Psoas muscle (tissue), 8 donors: ENCODE results near the gene ZNF750. TPM values are rescaled to one million over a fixed set of nuclear protein-coding genes. Genes with fewer than 3 reads are reported as not detected.

Experiments used
- ATAC-seq, 4 donors: fragments of 200-7000 bp; cut with Tn5 transposase; one replicate each; pipeline ENCODE4 v1.9.1; 2020; ENCODE audit warnings: moderate library complexity in 3 of 4, mild to moderate bottlenecking in 2 of 4
- DNase-seq, 2 donors: peaks; one replicate each; pipeline ENCODE4 v3.0.0-alpha.2; 2020
- H3K27ac ChIP-seq: fragments of 200-600 bp; one replicate; pipeline ENCODE4 v1.8.0; 2022
- H3K27me3 ChIP-seq, 3 donors: fragments of 200-600 bp in 1 of 3; one replicate each; pipeline versions ENCODE4 v1.6.1 to v1.8.0; 2013 to 2022; ENCODE audit warnings: low read length in 2 of 3, mild to moderate bottlenecking in 2 of 3, moderate library complexity in 1 of 3; ENCODE audit not compliant: insufficient read depth in 3 of 3
- H3K36me3 ChIP-seq, 2 donors: fragments of 200-600 bp in 1 of 2; one replicate each; pipeline versions ENCODE4 v1.6.1 to v1.8.0; 2013 to 2022; ENCODE audit warnings: low read depth in 1 of 2, mild to moderate bottlenecking in 1 of 2, moderate library complexity in 1 of 2; ENCODE audit not compliant: insufficient read depth in 1 of 2
- H3K4me1 ChIP-seq: fragments of 200-600 bp; one replicate; pipeline ENCODE4 v1.8.0; 2022
- H3K4me3 ChIP-seq: fragments of 200-600 bp; one replicate; pipeline ENCODE4 v1.8.0; 2022; ENCODE audit warnings: mild to moderate bottlenecking
- H3K9me3 ChIP-seq: fragments of 200-600 bp; one replicate; pipeline ENCODE4 v1.8.0; 2022
- CTCF ChIP-seq: fragments of 200-600 bp; IDR thresholded peaks from one replicate; pipeline ENCODE4 v1.8.0; 2022; ENCODE audit warnings: antibody characterized with exemption
- WGBS, 3 donors: extraction: QIAGEN DNeasy Blood & Tissue Kit; methylation state at CpG; one replicate each; pipeline versions ENCODE4 v1.1.6 to v1.1.7; 2013; 5-methylcytosine and 5-hydroxymethylcytosine counted together
- intact Hi-C, 2 donors: fragments of 100-400 bp; cut with DNase I; formaldehyde crosslinking; loops; one replicate each; pipeline versions ENCODE4 v1.11.0 to v1.14.2; 2022
- polyA plus RNA-seq, 3 donors: library from polyadenylated mRNA; stranded (reverse); fragments of 200-250 nt; gene quantifications; one replicate each; pipeline ENCODE4 v1.2.3, GENCODE V29; 2013
- total RNA-seq, 4 donors: library from RNA; stranded (reverse); fragmentation: NEBNext Ultra II Directional in 2 of 4; extraction: Animal tissue kit (Norgen Biotek cat#: 25700) in 2 of 4; gene quantifications; one replicate each; pipeline versions ENCODE4 v1.2.1 to v1.2.4, GENCODE V29; 2021 to 2023
- donor health status: healthy with polysubstance abuse.
- donor health status: DM: no; HTN: no; CAD: no; lungs with moderate emphysema.
- donor health status: Bipolar disorder and iron deficiency.
- donor health status: healthy.
- donor health status: DM: yes; HTN: yes; CAD: no.
- donor health status: DM: no; HTN: no; CAD: no.
- donor health status: DM: no; HTN: no; CAD: no.
- donor health status: DM: yes; HTN: yes; CAD: no.

The ZNF750 gene
- total and polyA plus RNA-seq, 7 donors, result 0.79 to 6.3 (median 2.2) TPM; not detected in 1

GRCh38 chr17:82873521-82873920, 33.7 kb upstream of the ZNF750 start:
- H3K4me1 ChIP-seq, result peaks cover 22% of the 10 kb centered on the region
- H3K9me3 ChIP-seq, result no peaks in the 10 kb centered on the region
- ATAC-seq (no peak), DNase-seq (peak in 1 of 2 donors; percentile 48)
- H3K4me3 ChIP-seq, result no peak overlapping the region
- TF ChIP-seq CTCF, result no peak
- H3K36me3 ChIP-seq, result peaks cover 0 to 23% of the 10 kb centered on the region in 2 donors
- intact Hi-C loops, result no loop called here
- no peak overlapping the region for H3K27ac ChIP-seq
- 94 to 96% (median 94%) methylated on average over 19 of the region's 19 CpGs for WGBS, 3 donors
- no peaks in the 10 kb centered on the region for H3K27me3 ChIP-seq

GRCh38 chr17:82872591-82873520, 33.0 kb upstream of the ZNF750 start:
- peaks cover 0 to 23% of the 10 kb centered on the region in 2 donors for H3K36me3 ChIP-seq
- peaks cover 22% of the 10 kb centered on the region for H3K4me1 ChIP-seq
- WGBS, 3 donors, result 74 to 80% (median 74%) methylated on average over 33 of the region's 33 CpGs
- no peaks in the 10 kb centered on the region for H3K27me3 ChIP-seq
- TF ChIP-seq CTCF, result no peak
- no peak overlapping the region for H3K27ac ChIP-seq
- DNase-seq (peak in 1 of 2 donors; percentile 48), ATAC-seq (no peak)
- no peak overlapping the region for H3K4me3 ChIP-seq
- intact Hi-C loops, result no loop called here
- H3K9me3 ChIP-seq, result no peaks in the 10 kb centered on the region

GRCh38 chr17:82871776-82872561, 32.1 kb upstream of the ZNF750 start:
- WGBS, 3 donors, result 81 to 83% (median 82%) methylated on average over 41 of the region's 41 CpGs
- intact Hi-C loops, result no loop called here
- Histone ChIP-seq H3K4me3 (no peak overlapping the region), H3K9me3 (no peaks in the 10 kb centered on the region), H3K27ac (peak overlapping the region; percentile 36), H3K36me3 (peaks cover 0 to 23% of the 10 kb centered on the region in 2 donors), H3K4me1 (peaks cover 18% of the 10 kb centered on the region), H3K27me3 (no peaks in the 10 kb centered on the region)
- ATAC-seq, result no peak
- TF ChIP-seq CTCF, result no peak
- DNase-seq, result peak in 1 of 2 donors; percentile 44

- H3K9me3 ChIP-seq, result no peaks in the 10 kb centered on the region
- ATAC-seq, result no peak
- peaks cover 20% of the 10 kb centered on the region for H3K4me1 ChIP-seq
- intact Hi-C loops, result no loop called here
- DNase-seq, result peak in 1 of 2 donors; percentile 45
- no peak overlapping the region for H3K4me3 ChIP-seq
- TF ChIP-seq CTCF, result no peak
- peaks cover 0 to 23% of the 10 kb centered on the region in 2 donors for H3K36me3 ChIP-seq
- peak overlapping the region; percentile 36 for H3K27ac ChIP-seq
- no peaks in the 10 kb centered on the region for H3K27me3 ChIP-seq
- WGBS, 3 donors, result 79 to 83% (median 81%) methylated on average over 30 to 31 of the region's 31 CpGs
Measured at GRCh38 chr17:82871056-82871775, 31.4 kb upstream of the ZNF750 start.
